Measurements from ENCODE around the gene HMGN4. TPM values are rescaled to one million over a fixed set of nuclear protein-coding genes. Genes with fewer than 3 reads are reported as not detected.

HMGN4 gene
- total RNA-seq, 1 experiment from 2014 or later = 73.8 TPM

- DNase-seq (ENCODE audit: low read depth, low spot score) = peak; percentile 92
- no peaks in the 10 kb centered on the region for H3K36me3 ChIP-seq (ENCODE audit: control insufficient read depth in 1 of 2, insufficient read depth in 2 of 2, low read length in 2 of 2)
- H3K9me3 ChIP-seq (ENCODE audit: control insufficient read depth in 1 of 2, insufficient read depth in 1 of 2, low read depth in 1 of 2, low read length in 2 of 2) = no peaks in the 10 kb centered on the region
- no TSS peak for BruUV-seq (replicated peaks)
- no peaks in the 10 kb centered on the region for H3K27me3 ChIP-seq (ENCODE audit: insufficient read depth, low read length)
- H3K4me3 ChIP-seq (replicated peaks in 1 of 2; ENCODE audit: low read depth in 1 of 2, low read length in 2 of 2) = peak overlapping the region; percentile 35 to 51
- POLR2A ChIA-PET = interaction anchor here (1.2 to 2.2 kb wide), 2 partner anchors 12 to 15 kb away, joined by 4 to 6 read pairs; no protein-coding TSS in a partner anchor
- peak overlapping the region; percentile 29 for H3K9ac ChIP-seq (ENCODE audit: low read length)
- H3K27ac ChIP-seq (ENCODE audit: low read depth, low read length) = no peak overlapping the region
- no peaks in the 10 kb centered on the region for H3K79me2 ChIP-seq (ENCODE audit: insufficient read depth, low read length)
- peak overlapping the region; percentile 84 for H3K4me2 ChIP-seq (ENCODE audit: low read length)
- peak; percentile 48 for ATAC-seq
- peak overlapping the region; percentile 87 for H2AFZ ChIP-seq (ENCODE audit: low read depth, low read length, poor library complexity, severe bottlenecking)
- intact Hi-C loops (cut with micrococcal nuclease) = loop anchor here (1.0 kb wide), 3 partner anchors 13 to 228 kb away; no protein-coding TSS in a partner anchor
- no peaks in the 10 kb centered on the region for H4K20me1 ChIP-seq (ENCODE audit: insufficient read depth)
- no peaks in the 10 kb centered on the region for H3K9me2 ChIP-seq (ENCODE audit: insufficient read depth)
- CTCF ChIA-PET = interaction anchor here (1.2 to 1.4 kb wide), 3 partner anchors 12 to 246 kb away, joined by 3 to 4 read pairs (median 3); no protein-coding TSS in a partner anchor
- peaks cover 2 to 59% of the 10 kb centered on the region in 2 experiments; a peak in 3 of 4 replicates for H3K4me1 ChIP-seq (ENCODE audit: control insufficient read depth in 1 of 2, insufficient read depth in 2 of 2, low read length in 2 of 2)
- RAD21 ChIA-PET (ENCODE audit: low non-redundant PET in 1 of 2, low total read pairs in 2 of 2, uncharacterized antibody in 2 of 2, unreplicated experiment in 2 of 2) = interaction anchor here (0.6 to 0.7 kb wide), 2 partner anchors 26 to 69 kb away, joined by 3 to 8 read pairs; partner anchors contain the start of gene BTN1A1 (in 1 of the 2)
- TF ChIP-seq YY1 (IDR thresholded peaks at IDR 0.05; ENCODE audit: extremely low read depth, insufficient replicate concordance, low read depth, low read length) = peak; percentile 54
- no peak for TF ChIP-seq EZH2 (IDR thresholded peaks at IDR 0.05)
- peak; percentile 67 for TF ChIP-seq MAX (IDR thresholded peaks at IDR 0.05)
- no peak for TF ChIP-seq POLR2AphosphoS5 (IDR thresholded peaks at IDR 0.05; ENCODE audit: low read depth, low read length)
- no peak; the same call in 1 of the 2 replicates for TF ChIP-seq SP1 (IDR thresholded peaks at IDR 0.05; ENCODE audit: low read depth)
- no peak for TF ChIP-seq SRF (IDR thresholded peaks at IDR 0.05; ENCODE audit: low read depth)
- no peak for TF ChIP-seq ZFX (IDR thresholded peaks at IDR 0.05)
- TF ChIP-seq EZH2phosphoT487 (IDR thresholded peaks at IDR 0.05; ENCODE audit: borderline replicate concordance) = no peak
- no peak for TF ChIP-seq CTCF (IDR thresholded peaks at IDR 0.05 in 2 of 3, conservative IDR thresholded peaks at IDR 0.05 in 1 of 3; ENCODE audit: borderline replicate concordance in 1 of 3, insufficient read depth in 1 of 3, low read depth in 2 of 3, low read length in 2 of 3)
- TF ChIP-seq EGR1 (IDR thresholded peaks at IDR 0.05; ENCODE audit: low read depth) = no peak
- TF ChIP-seq CEBPB (IDR thresholded peaks at IDR 0.05; ENCODE audit: low read depth) = peak; percentile 98
- TF ChIP-seq REST (IDR thresholded peaks at IDR 0.05; ENCODE audit: low read depth) = no peak
- no peak for TF ChIP-seq TCF7L2 (IDR thresholded peaks at IDR 0.05; ENCODE audit: borderline replicate concordance, extremely low read depth, insufficient read depth, insufficient read length)
- peak; percentile 98 for TF ChIP-seq ATF3 (IDR thresholded peaks at IDR 0.05)
- TF ChIP-seq JUND (IDR thresholded peaks at IDR 0.05) = no peak
- TF ChIP-seq SIN3A (IDR thresholded peaks at IDR 0.05; ENCODE audit: low read depth) = no peak
- TF ChIP-seq ZBTB33 (IDR thresholded peaks at IDR 0.05; ENCODE audit: extremely low read depth, insufficient replicate concordance, low read length) = peak; percentile 46
- TF ChIP-seq POLR2A (IDR thresholded peaks at IDR 0.05; ENCODE audit: borderline replicate concordance, extremely low read depth, insufficient read depth, insufficient read length) = no peak
Measured at GRCh38 chr6:26568601-26569432, 30.7 kb downstream of the HMGN4 start.

Data from HCT116 (cell line).